ENCODE data around the gene CRYBA2.

- no peak for TF ChIP-seq CTCF (IDR thresholded peaks at IDR 0.05)
- TF ChIP-seq POLR2AphosphoS5 (IDR thresholded peaks at IDR 0.05; ENCODE audit: low read depth, low read length), result no peak
- TF ChIP-seq REST (IDR thresholded peaks at IDR 0.05; ENCODE audit: insufficient read depth in 1 of 2, low read depth in 2 of 2, low read length in 1 of 2), result no peak
- TF ChIP-seq TCF7L2 (IDR thresholded peaks at IDR 0.05; ENCODE audit: low read depth, low read length), result no peak
- no peak for TF ChIP-seq SIN3A (IDR thresholded peaks at IDR 0.05; ENCODE audit: borderline replicate concordance, insufficient read depth, low read depth, low read length)
These were observed 3.7 kb upstream of the CRYBA2 start for GRCh38 chr2:218996937-218997336.
